Hepatocyte (in vitro differentiated cells): ENCODE measurements around the gene DCAF17. TPM values are rescaled to one million over a fixed set of nuclear protein-coding genes. Genes with fewer than 3 reads are reported as not detected.
A peak's percentile ranks its signal among the peaks of the same experiment; 100 is the strongest.

Experiments
- DNase-seq: peaks from one replicate; pipeline ENCODE4 v3.0.0-alpha.2; 2016; ENCODE audit warnings: low spot score
- H2AFZ ChIP-seq: fragments of 200-600 bp; sonication (generic); 2 replicates; pipeline ENCODE4 v1.6.0; 2016; ENCODE audit warnings: antibody characterized with exemption, mild to moderate bottlenecking
- H3K27ac ChIP-seq: fragments of 200-600 bp; sonication (generic); 2 replicates; pipeline ENCODE4 v1.5.1; 2016; ENCODE audit warnings: mild to moderate bottlenecking
- H3K27me3 ChIP-seq: fragments of 200-600 bp; sonication (generic); 2 replicates; pipeline ENCODE4 v1.6.1; 2016
- H3K36me3 ChIP-seq: fragments of 200-600 bp; sonication (generic); replicated peaks from 2 replicates; pipeline ENCODE4 v1.5.1; 2016; ENCODE audit warnings: low read depth; ENCODE audit not compliant: insufficient read depth
- H3K4me1 ChIP-seq: fragments of 200-600 bp; sonication (generic); 2 replicates; pipeline ENCODE4 v1.5.1; 2016; ENCODE audit warnings: mild to moderate bottlenecking, moderate library complexity; ENCODE audit not compliant: insufficient read depth
- H3K4me2 ChIP-seq: fragments of 200-600 bp; sonication (generic); 2 replicates; pipeline ENCODE4 v1.6.0; 2016
- H3K4me3 ChIP-seq: fragments of 200-600 bp; sonication (generic); 2 replicates; pipeline ENCODE4 v1.5.1; 2016; ENCODE audit warnings: mild to moderate bottlenecking
- H3K79me2 ChIP-seq: fragments of 200-600 bp; sonication (generic); 2 replicates; pipeline ENCODE4 v1.6.0; 2017; ENCODE audit warnings: mild to moderate bottlenecking
- H3K9me2 ChIP-seq: fragments of 200-600 bp; sonication (generic); replicated peaks from 2 replicates; pipeline ENCODE4 v1.6.0; 2017; ENCODE audit warnings: mild to moderate bottlenecking; ENCODE audit not compliant: insufficient read depth
- H3K9me3 ChIP-seq: fragments of 200-600 bp; sonication (generic); 2 replicates; pipeline ENCODE4 v1.5.1; 2016; ENCODE audit warnings: low read depth, mild to moderate bottlenecking
- H4K20me1 ChIP-seq: fragments of 200-600 bp; sonication (generic); 2 replicates; pipeline ENCODE4 v1.6.0; 2016; ENCODE audit warnings: mild to moderate bottlenecking; ENCODE audit not compliant: insufficient read depth, poor library complexity, severe bottlenecking
- EZH2 ChIP-seq: fragments of 200-600 bp; sonication (generic); IDR thresholded peaks from 2 replicates; pipeline ENCODE4 v1.6.1; 2016; ENCODE audit warnings: antibody characterized with exemption, mild to moderate bottlenecking, borderline replicate concordance
- EZH2phosphoT487 ChIP-seq: fragments of 200-600 bp; sonication (generic); IDR thresholded peaks from one replicate; pipeline ENCODE4 v1.6.1; 2018; ENCODE audit warnings: antibody characterized with exemption, mild to moderate bottlenecking, low read depth, moderate library complexity; ENCODE audit not compliant: unreplicated experiment, severe bottlenecking
- WGBS: methylation state at CpG from one replicate; pipeline ENCODE4 v1.1.6; 2016; ENCODE audit warnings: low lambda C conversion rate; ENCODE audit errors: missing lambda C conversion rate; 5-methylcytosine and 5-hydroxymethylcytosine counted together
- polyA plus RNA-seq: library from polyadenylated mRNA; unstranded; fragments of >200 nt; fragmentation: Nextera tagmentation; extraction: Ambion mirVana; gene quantifications from 2 replicates; pipeline ENCODE4 v1.2.1, GENCODE V29; 2016
- total RNA-seq: library from RNA; depleted of rRNA; stranded (reverse); fragments of >200 nt; gene quantifications from 2 replicates; pipeline ENCODE4 v1.2.3, GENCODE V29; 2014
- TF ChIP-seq, protein P1 (sequence below): fragments of 200-600 bp; sonication (generic); IDR thresholded peaks from 2 replicates; pipeline ENCODE4 v1.5.1; 2016; ENCODE audit warnings: antibody characterized with exemption, mild to moderate bottlenecking; ENCODE audit not compliant: poor library complexity

DCAF17 gene
- total and polyA plus RNA-seq, 2 experiments from 2014 or later = 2.7 to 12.0 TPM

GRCh38 chr2:171407030-171407675, 26.9 kb upstream of the DCAF17 start:
- Histone ChIP-seq H3K9me3 (no peaks in the 10 kb centered on the region), H3K79me2 (peaks cover 35% of the 10 kb centered on the region)
- no peak for DNase-seq

DNA sequence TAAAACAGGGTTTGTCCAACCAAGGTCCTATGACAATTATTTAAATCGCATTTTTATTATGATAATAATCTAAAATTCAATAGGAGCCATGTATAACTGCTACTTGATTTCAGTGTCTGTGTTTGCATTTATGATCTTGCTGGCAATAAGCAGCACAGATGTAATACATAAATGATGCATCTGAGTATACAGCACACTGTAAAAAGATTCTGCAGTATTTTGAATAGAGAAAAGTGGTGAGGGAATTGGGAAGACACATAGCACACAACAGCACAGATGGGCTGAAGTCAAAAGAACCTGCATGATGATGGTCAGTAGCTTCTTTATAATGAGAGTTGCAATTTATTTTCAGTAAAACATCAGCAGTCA, 26.4 kb upstream of the DCAF17 start:
- Histone ChIP-seq H3K4me1 (peaks cover 13% of the 10 kb centered on the region), H3K9me2 (no peaks in the 10 kb centered on the region), H3K4me2 (no peak overlapping the region), H3K36me3 (no peaks in the 10 kb centered on the region), H3K79me2 (peaks cover 37% of the 10 kb centered on the region), H3K27ac (no peak overlapping the region), H3K9me3 (no peaks in the 10 kb centered on the region), H3K27me3 (no peaks in the 10 kb centered on the region), H4K20me1 (no peaks in the 10 kb centered on the region), H2AFZ (no peak overlapping the region), H3K4me3 (no peak overlapping the region)
- DNase-seq = no peak
- WGBS = 97% methylated on average over 1 of the region's 1 CpG
- TF ChIP-seq, protein P1, sequence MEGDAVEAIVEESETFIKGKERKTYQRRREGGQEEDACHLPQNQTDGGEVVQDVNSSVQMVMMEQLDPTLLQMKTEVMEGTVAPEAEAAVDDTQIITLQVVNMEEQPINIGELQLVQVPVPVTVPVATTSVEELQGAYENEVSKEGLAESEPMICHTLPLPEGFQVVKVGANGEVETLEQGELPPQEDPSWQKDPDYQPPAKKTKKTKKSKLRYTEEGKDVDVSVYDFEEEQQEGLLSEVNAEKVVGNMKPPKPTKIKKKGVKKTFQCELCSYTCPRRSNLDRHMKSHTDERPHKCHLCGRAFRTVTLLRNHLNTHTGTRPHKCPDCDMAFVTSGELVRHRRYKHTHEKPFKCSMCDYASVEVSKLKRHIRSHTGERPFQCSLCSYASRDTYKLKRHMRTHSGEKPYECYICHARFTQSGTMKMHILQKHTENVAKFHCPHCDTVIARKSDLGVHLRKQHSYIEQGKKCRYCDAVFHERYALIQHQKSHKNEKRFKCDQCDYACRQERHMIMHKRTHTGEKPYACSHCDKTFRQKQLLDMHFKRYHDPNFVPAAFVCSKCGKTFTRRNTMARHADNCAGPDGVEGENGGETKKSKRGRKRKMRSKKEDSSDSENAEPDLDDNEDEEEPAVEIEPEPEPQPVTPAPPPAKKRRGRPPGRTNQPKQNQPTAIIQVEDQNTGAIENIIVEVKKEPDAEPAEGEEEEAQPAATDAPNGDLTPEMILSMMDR = no peak
- TF ChIP-seq EZH2phosphoT487 (no peak), EZH2 (no peak)

More at GRCh38 chr2:171407030-171407675, 26.9 kb upstream of the DCAF17 start:
- H3K9me2 ChIP-seq = no peaks in the 10 kb centered on the region
- no peak overlapping the region for H3K4me2 ChIP-seq
- H3K4me1 ChIP-seq = peaks cover 13% of the 10 kb centered on the region
- H2AFZ ChIP-seq = no peak overlapping the region
- H3K36me3 ChIP-seq = no peaks in the 10 kb centered on the region
- TF ChIP-seq EZH2phosphoT487 = no peak
- TF ChIP-seq, protein P1 = no peak
- no peak for TF ChIP-seq EZH2
- no peaks in the 10 kb centered on the region for H4K20me1 ChIP-seq
- no peak overlapping the region for H3K27ac ChIP-seq
- no peak overlapping the region for H3K4me3 ChIP-seq
- 95% methylated on average over 4 of the region's 4 CpGs for WGBS
- no peaks in the 10 kb centered on the region for H3K27me3 ChIP-seq

GRCh38 chr2:171409436-171409971, 24.5 kb upstream of the DCAF17 start:
- DNase-seq = no peak
- H4K20me1 ChIP-seq = no peaks in the 10 kb centered on the region
- H3K27ac ChIP-seq = peak overlapping the region; percentile 45
- H3K9me2 ChIP-seq = no peaks in the 10 kb centered on the region
- TF ChIP-seq EZH2phosphoT487 = no peak
- no peak for TF ChIP-seq EZH2
- TF ChIP-seq, protein P1 = no peak
- H3K79me2 ChIP-seq = peaks cover 28% of the 10 kb centered on the region
- H3K36me3 ChIP-seq = no peaks in the 10 kb centered on the region
- H3K9me3 ChIP-seq = no peaks in the 10 kb centered on the region
- peak overlapping the region; percentile 66 for H3K4me2 ChIP-seq
- 55% methylated on average over 8 of the region's 8 CpGs for WGBS
- H3K27me3 ChIP-seq = no peaks in the 10 kb centered on the region
- H3K4me1 ChIP-seq = peaks cover 13% of the 10 kb centered on the region
- no peak overlapping the region for H3K4me3 ChIP-seq
- peak overlapping the region; percentile 10 for H2AFZ ChIP-seq
